ENCODE measurements around the gene MYH14.

GRCh38 chr19:50330365-50331078 is 127.1 kb downstream of the MYH14 start:
- TF ChIP-seq, protein P1, sequence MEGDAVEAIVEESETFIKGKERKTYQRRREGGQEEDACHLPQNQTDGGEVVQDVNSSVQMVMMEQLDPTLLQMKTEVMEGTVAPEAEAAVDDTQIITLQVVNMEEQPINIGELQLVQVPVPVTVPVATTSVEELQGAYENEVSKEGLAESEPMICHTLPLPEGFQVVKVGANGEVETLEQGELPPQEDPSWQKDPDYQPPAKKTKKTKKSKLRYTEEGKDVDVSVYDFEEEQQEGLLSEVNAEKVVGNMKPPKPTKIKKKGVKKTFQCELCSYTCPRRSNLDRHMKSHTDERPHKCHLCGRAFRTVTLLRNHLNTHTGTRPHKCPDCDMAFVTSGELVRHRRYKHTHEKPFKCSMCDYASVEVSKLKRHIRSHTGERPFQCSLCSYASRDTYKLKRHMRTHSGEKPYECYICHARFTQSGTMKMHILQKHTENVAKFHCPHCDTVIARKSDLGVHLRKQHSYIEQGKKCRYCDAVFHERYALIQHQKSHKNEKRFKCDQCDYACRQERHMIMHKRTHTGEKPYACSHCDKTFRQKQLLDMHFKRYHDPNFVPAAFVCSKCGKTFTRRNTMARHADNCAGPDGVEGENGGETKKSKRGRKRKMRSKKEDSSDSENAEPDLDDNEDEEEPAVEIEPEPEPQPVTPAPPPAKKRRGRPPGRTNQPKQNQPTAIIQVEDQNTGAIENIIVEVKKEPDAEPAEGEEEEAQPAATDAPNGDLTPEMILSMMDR (conservative IDR thresholded peaks at IDR 0.05; ENCODE audit: low read depth, low read length), result no peak
- TF ChIP-seq EZH2 (IDR thresholded peaks at IDR 0.05; ENCODE audit: borderline replicate concordance, low read depth, low read length, poor library complexity, severe bottlenecking), result no peak

All from A673 (cell line).